Upper lobe of left lung (tissue), 6 donors: Measurements from ENCODE around the gene TLE4. TPM values are rescaled to one million over a fixed set of nuclear protein-coding genes. Genes with fewer than 3 reads are reported as not detected.

Source experiments
- ATAC-seq, 2 donors: fragments of 200-7000 bp; cut with Tn5 transposase; one replicate each; pipeline ENCODE4 v1.9.1; 2022; ENCODE audit warnings: mild to moderate bottlenecking in 2 of 2, moderate library complexity in 2 of 2; ENCODE audit not compliant: low FRiP score in 2 of 2
- DNase-seq, 2 donors: peaks; one replicate each; pipeline ENCODE4 v3.0.0-alpha.2; 2019 to 2020
- H3K27ac ChIP-seq, 4 donors: fragments of 200-600 bp; sonication (generic); one replicate each; pipeline ENCODE4 v1.5.1; 2016 to 2019
- H3K27me3 ChIP-seq, 4 donors: fragments of 200-600 bp; sonication (generic); one replicate each; pipeline ENCODE4 v1.5.1; 2017 to 2019
- H3K36me3 ChIP-seq, 4 donors: fragments of 200-600 bp; sonication (generic); one replicate each; pipeline ENCODE4 v1.5.1; 2016 to 2019
- H3K4me1 ChIP-seq, 4 donors: fragments of 200-600 bp; sonication (generic); one replicate each; pipeline ENCODE4 v1.5.1; 2018 to 2019
- H3K4me3 ChIP-seq, 4 donors: fragments of 200-600 bp; sonication (generic); one replicate each; pipeline ENCODE4 v1.5.1; 2017 to 2019; ENCODE audit warnings: mild to moderate bottlenecking in 2 of 4, moderate library complexity in 1 of 4
- H3K9me3 ChIP-seq, 4 donors: fragments of 200-600 bp; sonication (generic); one replicate each; pipeline ENCODE4 v1.5.1; 2018 to 2019
- EP300 ChIP-seq, 4 donors: sonication (generic); formaldehyde crosslinking; IDR thresholded peaks; one replicate each; pipeline ENCODE4 v1.5.1; 2017; ENCODE audit warnings: antibody characterized with exemption in 4 of 4, control low read depth in 2 of 4
- POLR2A ChIP-seq, 4 donors: fragments of 450-650 bp; IDR thresholded peaks; one replicate each; pipeline ENCODE4 v1.5.1; 2016 to 2017; ENCODE audit warnings: antibody characterized with exemption in 4 of 4, mild to moderate bottlenecking in 2 of 4
- POLR2AphosphoS5 ChIP-seq, 2 donors: sonication (generic); formaldehyde crosslinking; IDR thresholded peaks; one replicate each; pipeline ENCODE4 v1.5.1; 2017; ENCODE audit warnings: antibody characterized with exemption in 2 of 2
- WGBS, 2 donors: methylation state at CpG; one replicate each; pipeline ENCODE4 v1.1.5; 2017 to 2018; 5-methylcytosine and 5-hydroxymethylcytosine counted together
- total RNA-seq, 6 donors: library from RNA; depleted of rRNA in 4 of 6; stranded (reverse); fragments of >200 nt in 4 of 6; gene quantifications; one replicate each; pipeline versions ENCODE4 v1.1.0 to v1.2.1, GENCODE V29; 2016 to 2021
- TF ChIP-seq, protein P1 (sequence below), 6 experiments: fragments of 450-650 bp in 4 of 6; fragments of 200-600 bp in 2 of 6; sonication (generic) in 2 of 6; IDR thresholded peaks; one replicate each; pipeline ENCODE4 v1.5.1; 2016 to 2019; ENCODE audit warnings: antibody characterized with exemption in 6 of 6
- donor health status: DM: no; HTN: no; CAD: no; lungs with moderate emphysema.
- donor health status: DM: no; HTN: yes; CAD: no; lungs with severe emphysema.

TLE4 gene
- total RNA-seq, 6 donors from 2014 or later, result 37.7 to 152 (median 46.7) TPM

DNA sequence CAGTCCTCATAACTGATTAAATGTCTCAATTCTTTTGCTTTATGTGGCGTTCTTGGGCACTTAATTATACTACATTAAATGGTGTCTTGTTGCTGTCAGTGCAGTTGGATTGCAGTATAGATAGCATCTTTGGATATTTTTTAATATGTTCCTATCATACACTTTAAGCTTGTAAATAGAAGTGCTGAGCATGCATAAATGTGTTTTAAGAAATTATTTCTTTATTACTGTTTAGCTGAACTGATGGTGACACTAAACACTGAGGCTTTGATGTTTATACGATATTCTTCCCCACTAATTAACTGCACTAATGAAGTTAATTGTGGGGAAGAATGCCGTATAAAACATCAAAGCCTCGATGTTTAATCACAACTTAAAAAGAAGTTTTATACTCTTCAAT lies 116.6 kb downstream of the TLE4 start:
- 64 to 65% methylated on average over 4 of the region's 4 CpGs for WGBS, 2 donors
- ATAC-seq, result no peak

DNA sequence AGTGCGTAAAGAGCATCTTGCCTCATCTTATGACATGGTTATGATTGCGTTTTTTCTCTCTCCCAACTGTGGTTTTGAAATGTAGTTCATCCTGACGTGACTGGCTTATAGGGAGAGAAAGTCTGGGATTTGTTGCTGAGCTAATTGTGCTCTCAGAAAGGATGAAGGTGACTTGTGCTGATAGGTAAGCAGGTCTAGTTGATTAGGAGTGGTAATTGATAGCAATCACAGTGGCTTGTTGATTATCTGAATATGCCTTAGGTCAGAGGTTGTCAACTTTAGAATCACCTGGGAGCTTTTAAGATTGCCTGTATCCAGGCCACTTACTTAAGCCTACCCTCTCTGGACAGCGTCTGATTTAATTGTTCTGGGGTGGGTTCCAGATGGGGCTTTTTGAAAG lies 117.8 kb downstream of the TLE4 start:
- no peak for DNase-seq
- no peak overlapping the region for H3K4me3 ChIP-seq
- WGBS, 2 donors, result 87 to 92% methylated on average over 4 of the region's 4 CpGs

More for the DNA sequence above, 116.6 kb downstream of the TLE4 start:
- Histone ChIP-seq H3K27ac (no peak overlapping the region), H3K27me3 (no peaks in the 10 kb centered on the region), H3K4me3 (no peak overlapping the region), H3K4me1 (no peaks in the 10 kb centered on the region), H3K9me3 (no peaks in the 10 kb centered on the region), H3K36me3 (no peaks in the 10 kb centered on the region)
- no peak for DNase-seq
- no peak for TF ChIP-seq POLR2A (IDR thresholded peaks at IDR 0.05)

DNA sequence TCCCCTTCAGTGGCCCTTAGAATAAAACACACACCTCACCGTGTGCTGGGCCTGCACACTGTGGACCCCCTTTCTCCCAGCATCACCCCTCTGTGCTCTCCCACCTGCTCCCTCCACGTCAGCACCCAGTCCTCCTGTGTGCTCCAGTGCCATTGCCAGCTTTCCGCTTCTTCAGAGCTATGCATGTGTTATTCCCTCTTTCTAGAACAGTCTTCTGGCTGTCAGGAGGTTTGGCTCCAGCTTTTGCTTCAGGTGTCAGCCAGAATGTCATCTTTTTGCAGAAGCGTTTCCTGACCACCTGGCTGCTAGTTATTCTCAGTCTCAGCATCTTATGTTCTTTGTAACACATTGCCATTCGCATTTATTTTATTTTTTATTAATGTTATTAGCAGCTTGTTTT lies 119.7 kb downstream of the TLE4 start:
- no peak overlapping the region for H3K27ac ChIP-seq
- peaks cover 0 to 7% (median 0%) of the 10 kb centered on the region in 4 donors for H3K4me1 ChIP-seq
- no peak overlapping the region for H3K4me3 ChIP-seq
- 96 to 98% methylated on average over 5 of the region's 5 CpGs for WGBS, 2 donors
- ATAC-seq (no peak), DNase-seq (no peak)
- no peaks in the 10 kb centered on the region for H3K9me3 ChIP-seq
- H3K36me3 ChIP-seq, result no peaks in the 10 kb centered on the region
- TF ChIP-seq, protein P1, sequence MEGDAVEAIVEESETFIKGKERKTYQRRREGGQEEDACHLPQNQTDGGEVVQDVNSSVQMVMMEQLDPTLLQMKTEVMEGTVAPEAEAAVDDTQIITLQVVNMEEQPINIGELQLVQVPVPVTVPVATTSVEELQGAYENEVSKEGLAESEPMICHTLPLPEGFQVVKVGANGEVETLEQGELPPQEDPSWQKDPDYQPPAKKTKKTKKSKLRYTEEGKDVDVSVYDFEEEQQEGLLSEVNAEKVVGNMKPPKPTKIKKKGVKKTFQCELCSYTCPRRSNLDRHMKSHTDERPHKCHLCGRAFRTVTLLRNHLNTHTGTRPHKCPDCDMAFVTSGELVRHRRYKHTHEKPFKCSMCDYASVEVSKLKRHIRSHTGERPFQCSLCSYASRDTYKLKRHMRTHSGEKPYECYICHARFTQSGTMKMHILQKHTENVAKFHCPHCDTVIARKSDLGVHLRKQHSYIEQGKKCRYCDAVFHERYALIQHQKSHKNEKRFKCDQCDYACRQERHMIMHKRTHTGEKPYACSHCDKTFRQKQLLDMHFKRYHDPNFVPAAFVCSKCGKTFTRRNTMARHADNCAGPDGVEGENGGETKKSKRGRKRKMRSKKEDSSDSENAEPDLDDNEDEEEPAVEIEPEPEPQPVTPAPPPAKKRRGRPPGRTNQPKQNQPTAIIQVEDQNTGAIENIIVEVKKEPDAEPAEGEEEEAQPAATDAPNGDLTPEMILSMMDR (IDR thresholded peaks at IDR 0.05), result no peak
- TF ChIP-seq POLR2AphosphoS5 (IDR thresholded peaks at IDR 0.05) (no peak), EP300 (IDR thresholded peaks at IDR 0.05) (no peak), POLR2A (IDR thresholded peaks at IDR 0.05) (no peak)
- H3K27me3 ChIP-seq, result no peaks in the 10 kb centered on the region

More for the DNA sequence above, 117.8 kb downstream of the TLE4 start:
- H3K4me1 ChIP-seq, result peaks cover 0 to 7% (median 0%) of the 10 kb centered on the region in 4 donors
- no peaks in the 10 kb centered on the region for H3K36me3 ChIP-seq
- no peak for TF ChIP-seq POLR2A (IDR thresholded peaks at IDR 0.05)
- TF ChIP-seq, protein P1 (IDR thresholded peaks at IDR 0.05), result no peak
- no peak for TF ChIP-seq POLR2AphosphoS5 (IDR thresholded peaks at IDR 0.05)
- no peak for TF ChIP-seq EP300 (IDR thresholded peaks at IDR 0.05)
- no peaks in the 10 kb centered on the region for H3K27me3 ChIP-seq
- no peaks in the 10 kb centered on the region for H3K9me3 ChIP-seq
- no peak overlapping the region for H3K27ac ChIP-seq
- ATAC-seq, result no peak

DNA sequence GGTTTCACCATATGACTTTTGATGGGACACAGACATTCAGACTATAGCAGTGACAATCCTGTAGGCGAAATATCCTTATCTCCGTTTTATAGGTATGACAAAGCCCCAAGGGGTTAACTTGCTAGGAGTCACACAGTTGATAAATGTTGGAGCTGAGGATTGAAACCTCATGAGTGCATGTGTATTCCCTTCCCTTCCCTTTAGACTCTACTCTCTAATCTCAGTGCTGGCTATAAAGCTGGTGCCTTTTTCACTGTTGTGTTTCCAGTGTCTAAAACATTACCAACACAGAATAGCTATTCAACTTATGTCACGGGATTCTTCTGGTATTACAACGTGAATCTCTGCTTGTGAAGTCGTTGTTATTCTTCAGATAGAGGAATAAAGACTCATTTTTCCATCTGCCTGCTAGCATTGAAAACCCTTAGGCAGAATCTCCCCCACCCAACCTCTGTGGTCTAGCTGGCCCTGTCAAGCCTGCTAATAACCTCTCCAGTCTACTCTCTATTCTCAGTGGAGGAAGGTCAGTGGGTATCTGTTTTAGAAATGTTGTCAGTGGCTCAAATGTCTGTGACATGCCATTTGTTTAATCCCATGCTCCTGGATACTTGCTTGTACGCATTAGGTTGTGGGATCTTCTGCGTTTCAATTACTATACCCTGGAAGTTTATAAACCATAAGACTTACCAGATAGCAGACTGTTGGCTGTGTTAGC lies 121.2 kb downstream of the TLE4 start:
- H3K27ac ChIP-seq, result no peak overlapping the region
- H3K4me3 ChIP-seq, result no peak overlapping the region
- DNase-seq (no peak), ATAC-seq (no peak)
- WGBS, 2 donors, result 79 to 82% methylated on average over 7 of the region's 7 CpGs
- no peak for TF ChIP-seq POLR2AphosphoS5 (IDR thresholded peaks at IDR 0.05)
- no peaks in the 10 kb centered on the region for H3K9me3 ChIP-seq
- H3K4me1 ChIP-seq, result peaks cover 0 to 7% (median 0%) of the 10 kb centered on the region in 4 donors
- H3K36me3 ChIP-seq, result no peaks in the 10 kb centered on the region
- H3K27me3 ChIP-seq, result no peaks in the 10 kb centered on the region

DNA sequence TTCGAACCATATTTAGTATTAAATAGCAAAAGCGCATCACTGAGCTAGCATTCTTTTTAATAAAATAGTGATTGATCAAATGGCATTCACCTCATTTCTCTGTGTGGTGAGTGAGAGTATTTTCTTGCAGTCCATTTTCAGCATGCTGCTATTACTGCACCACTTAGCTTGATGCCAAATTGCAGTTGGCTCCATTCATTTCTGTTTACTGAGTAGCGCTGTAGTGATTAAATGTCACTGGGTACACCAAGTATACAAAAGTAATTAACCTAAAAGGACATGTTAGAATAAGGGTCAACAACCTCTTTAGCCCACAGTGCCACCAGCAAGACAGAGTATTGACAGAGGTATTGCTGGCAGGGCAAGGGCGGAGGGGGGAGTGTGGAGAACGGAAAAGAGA lies 122.0 kb downstream of the TLE4 start:
- Histone ChIP-seq H3K27ac (no peak overlapping the region), H3K4me1 (peaks cover 0 to 7% (median 0%) of the 10 kb centered on the region in 4 donors), H3K27me3 (no peaks in the 10 kb centered on the region), H3K4me3 (no peak overlapping the region), H3K9me3 (no peaks in the 10 kb centered on the region), H3K36me3 (no peaks in the 10 kb centered on the region)
- no peak for ATAC-seq
- TF ChIP-seq, protein P1 (IDR thresholded peaks at IDR 0.05), result no peak
- TF ChIP-seq POLR2A (IDR thresholded peaks at IDR 0.05) (no peak), POLR2AphosphoS5 (IDR thresholded peaks at IDR 0.05) (no peak), EP300 (IDR thresholded peaks at IDR 0.05) (no peak)
- no peak for DNase-seq
- WGBS, 2 donors, result 83 to 88% methylated on average over 5 of the region's 5 CpGs

DNA sequence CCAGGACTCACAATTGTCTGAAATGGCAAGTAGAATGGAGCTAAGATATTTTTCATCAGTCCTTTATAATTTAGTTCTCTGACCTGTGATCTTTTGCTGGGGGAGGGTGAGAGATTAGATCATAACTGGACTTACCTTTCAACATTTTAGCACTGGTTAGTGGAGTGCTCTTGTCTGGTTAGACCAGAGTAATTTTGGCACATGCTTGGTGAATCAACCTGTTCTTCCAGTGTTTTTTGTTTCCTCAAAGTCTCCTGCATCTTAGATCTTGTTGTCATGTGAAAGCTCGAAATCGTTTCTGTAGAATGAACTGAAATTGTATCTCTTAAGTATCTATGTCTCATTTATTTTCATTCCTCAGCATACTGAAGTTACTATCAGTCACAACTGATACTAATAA lies 122.4 kb downstream of the TLE4 start:
- H3K9me3 ChIP-seq, result no peaks in the 10 kb centered on the region
- H3K27me3 ChIP-seq, result no peaks in the 10 kb centered on the region
- H3K4me3 ChIP-seq, result no peak overlapping the region
- WGBS, 2 donors, result 70 to 81% methylated on average over 2 of the region's 2 CpGs
- H3K27ac ChIP-seq, result no peak overlapping the region
- no peak for DNase-seq
- no peak for ATAC-seq
- H3K4me1 ChIP-seq, result peaks cover 0 to 7% (median 0%) of the 10 kb centered on the region in 4 donors
- no peak for TF ChIP-seq POLR2A (IDR thresholded peaks at IDR 0.05)
- TF ChIP-seq POLR2AphosphoS5 (IDR thresholded peaks at IDR 0.05), result no peak
- TF ChIP-seq EP300 (IDR thresholded peaks at IDR 0.05), result no peak
- TF ChIP-seq, protein P1 (IDR thresholded peaks at IDR 0.05), result no peak
- no peaks in the 10 kb centered on the region for H3K36me3 ChIP-seq
